Measurements from ENCODE around the gene DGKE. TPM values are rescaled to one million over a fixed set of nuclear protein-coding genes. Genes with fewer than 3 reads are reported as not detected.

The DGKE gene
- total RNA-seq, 1 donor from 2014 or later, result 2.8 TPM

GRCh38 chr17:56896217-56896967 is 62.4 kb downstream of the DGKE start:
- no peaks in the 10 kb centered on the region for H3K4me1 Mint-ChIP-seq (ENCODE audit: low read depth, unreplicated experiment)
- TF ChIP-seq, protein P1, sequence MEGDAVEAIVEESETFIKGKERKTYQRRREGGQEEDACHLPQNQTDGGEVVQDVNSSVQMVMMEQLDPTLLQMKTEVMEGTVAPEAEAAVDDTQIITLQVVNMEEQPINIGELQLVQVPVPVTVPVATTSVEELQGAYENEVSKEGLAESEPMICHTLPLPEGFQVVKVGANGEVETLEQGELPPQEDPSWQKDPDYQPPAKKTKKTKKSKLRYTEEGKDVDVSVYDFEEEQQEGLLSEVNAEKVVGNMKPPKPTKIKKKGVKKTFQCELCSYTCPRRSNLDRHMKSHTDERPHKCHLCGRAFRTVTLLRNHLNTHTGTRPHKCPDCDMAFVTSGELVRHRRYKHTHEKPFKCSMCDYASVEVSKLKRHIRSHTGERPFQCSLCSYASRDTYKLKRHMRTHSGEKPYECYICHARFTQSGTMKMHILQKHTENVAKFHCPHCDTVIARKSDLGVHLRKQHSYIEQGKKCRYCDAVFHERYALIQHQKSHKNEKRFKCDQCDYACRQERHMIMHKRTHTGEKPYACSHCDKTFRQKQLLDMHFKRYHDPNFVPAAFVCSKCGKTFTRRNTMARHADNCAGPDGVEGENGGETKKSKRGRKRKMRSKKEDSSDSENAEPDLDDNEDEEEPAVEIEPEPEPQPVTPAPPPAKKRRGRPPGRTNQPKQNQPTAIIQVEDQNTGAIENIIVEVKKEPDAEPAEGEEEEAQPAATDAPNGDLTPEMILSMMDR (IDR thresholded peaks at IDR 0.05; ENCODE audit: partially characterized antibody, unreplicated experiment), result no peak
- H3K4me3 Mint-ChIP-seq (ENCODE audit: unreplicated experiment), result no peak overlapping the region
- no peaks in the 10 kb centered on the region for H3K27me3 Mint-ChIP-seq (ENCODE audit: unreplicated experiment)
- DNase-seq, result no peak
- H3K9me3 Mint-ChIP-seq (ENCODE audit: unreplicated experiment), result no peaks in the 10 kb centered on the region
- peaks cover 6% of the 10 kb centered on the region for H3K36me3 Mint-ChIP-seq (ENCODE audit: unreplicated experiment)
- H3K27ac Mint-ChIP-seq (ENCODE audit: unreplicated experiment), result no peak overlapping the region

DNA sequence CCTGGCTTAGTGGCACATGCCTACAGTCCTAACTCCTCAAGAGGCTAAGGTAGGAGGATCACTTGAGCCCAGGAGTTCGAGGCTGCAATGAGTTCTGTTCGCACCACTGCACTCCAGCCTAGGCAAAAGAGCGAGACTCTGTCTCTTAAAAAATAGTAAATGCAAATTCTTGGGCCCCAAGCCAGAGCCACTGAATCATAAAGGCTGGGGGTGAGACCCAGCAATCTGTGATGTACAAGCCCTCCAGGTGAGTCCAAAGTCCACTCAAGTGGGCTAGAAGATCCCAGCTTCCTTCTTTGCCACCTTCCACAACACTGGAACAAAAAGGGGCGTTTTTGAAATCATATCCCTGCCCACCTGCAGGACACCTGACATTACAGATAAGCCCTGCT is 63.0 kb downstream of the DGKE start:
- Mint-ChIP-seq H3K27me3 (ENCODE audit: unreplicated experiment) (no peaks in the 10 kb centered on the region), H3K4me3 (ENCODE audit: unreplicated experiment) (no peak overlapping the region), H3K27ac (ENCODE audit: unreplicated experiment) (no peak overlapping the region), H3K9me3 (ENCODE audit: unreplicated experiment) (no peaks in the 10 kb centered on the region), H3K36me3 (ENCODE audit: unreplicated experiment) (peaks cover 6% of the 10 kb centered on the region), H3K4me1 (ENCODE audit: low read depth, unreplicated experiment) (no peaks in the 10 kb centered on the region)
- TF ChIP-seq, protein P1 (IDR thresholded peaks at IDR 0.05; ENCODE audit: partially characterized antibody, unreplicated experiment), result no peak
- DNase-seq, result no peak

GRCh38 chr17:56897646-56898424 is 63.9 kb downstream of the DGKE start:
- no peak overlapping the region for H3K27ac Mint-ChIP-seq (ENCODE audit: unreplicated experiment)
- no peaks in the 10 kb centered on the region for H3K27me3 Mint-ChIP-seq (ENCODE audit: unreplicated experiment)
- TF ChIP-seq, protein P1 (IDR thresholded peaks at IDR 0.05; ENCODE audit: partially characterized antibody, unreplicated experiment), result no peak
- H3K36me3 Mint-ChIP-seq (ENCODE audit: unreplicated experiment), result no peaks in the 10 kb centered on the region
- H3K9me3 Mint-ChIP-seq (ENCODE audit: unreplicated experiment), result no peaks in the 10 kb centered on the region
- H3K4me1 Mint-ChIP-seq (ENCODE audit: low read depth, unreplicated experiment), result no peaks in the 10 kb centered on the region
- H3K4me3 Mint-ChIP-seq (ENCODE audit: unreplicated experiment), result no peak overlapping the region
- no peak for DNase-seq

DNA sequence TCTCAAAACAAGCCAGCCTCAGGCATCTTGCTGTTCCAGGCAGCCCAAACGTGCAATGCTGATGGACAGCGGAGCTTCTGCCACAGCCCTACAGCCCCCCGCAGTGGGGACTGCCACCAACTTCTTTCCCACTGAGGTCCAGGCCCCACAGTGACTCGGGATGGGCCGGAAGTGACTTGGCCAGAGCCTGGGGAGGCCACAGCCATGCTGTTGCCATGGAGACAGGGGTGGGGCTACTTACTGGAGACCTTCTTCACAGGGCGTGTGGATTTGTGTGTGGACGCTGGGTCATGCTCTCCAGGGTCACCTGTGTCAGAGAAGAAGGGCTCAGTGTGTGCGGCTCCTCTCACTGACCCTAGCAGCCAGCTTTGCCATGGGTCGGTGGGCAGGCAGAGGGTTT is 64.9 kb downstream of the DGKE start:
- peaks cover under 1% of the 10 kb centered on the region for H3K36me3 Mint-ChIP-seq (ENCODE audit: unreplicated experiment)

More for the DNA sequence above, 64.9 kb downstream of the DGKE start:
- H3K4me1 Mint-ChIP-seq (ENCODE audit: low read depth, unreplicated experiment), result no peaks in the 10 kb centered on the region
- H3K9me3 Mint-ChIP-seq (ENCODE audit: unreplicated experiment), result no peaks in the 10 kb centered on the region
- H3K4me3 Mint-ChIP-seq (ENCODE audit: unreplicated experiment), result no peak overlapping the region
- TF ChIP-seq, protein P1 (IDR thresholded peaks at IDR 0.05; ENCODE audit: partially characterized antibody, unreplicated experiment), result no peak
- no peak overlapping the region for H3K27ac Mint-ChIP-seq (ENCODE audit: unreplicated experiment)
- H3K27me3 Mint-ChIP-seq (ENCODE audit: unreplicated experiment), result no peaks in the 10 kb centered on the region
- no peak for DNase-seq
